ENCODE measurements around the gene ARHGAP6.

Gene ARHGAP6

GRCh38 chrX:11458170-11458569 is 207.6 kb downstream of the ARHGAP6 start:
- no peak for DNase-seq

- DNase-seq: peak; percentile 2
Observed at GRCh38 chrX:11451151-11451550, 214.6 kb downstream of the ARHGAP6 start.

DNA sequence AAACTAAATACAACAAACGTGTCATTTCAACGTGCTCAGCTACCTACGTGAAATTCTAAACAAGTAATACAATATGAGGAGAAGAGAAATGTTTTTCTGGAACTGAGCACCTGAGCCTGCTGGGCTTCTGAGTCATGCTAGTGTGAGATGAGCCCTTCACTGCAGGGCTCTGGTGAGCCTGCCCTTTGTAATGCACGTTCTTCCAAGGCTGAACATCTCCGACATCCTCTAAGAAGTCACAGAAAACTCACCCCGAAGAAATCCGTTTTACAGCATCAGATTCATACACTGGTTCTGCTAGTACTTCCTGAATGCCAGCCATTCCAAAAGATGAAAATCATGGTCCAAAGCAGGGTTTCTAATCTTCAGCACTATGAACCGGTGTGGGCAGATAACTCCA is 215.4 kb downstream of the ARHGAP6 start:
- no peak for DNase-seq

DNA sequence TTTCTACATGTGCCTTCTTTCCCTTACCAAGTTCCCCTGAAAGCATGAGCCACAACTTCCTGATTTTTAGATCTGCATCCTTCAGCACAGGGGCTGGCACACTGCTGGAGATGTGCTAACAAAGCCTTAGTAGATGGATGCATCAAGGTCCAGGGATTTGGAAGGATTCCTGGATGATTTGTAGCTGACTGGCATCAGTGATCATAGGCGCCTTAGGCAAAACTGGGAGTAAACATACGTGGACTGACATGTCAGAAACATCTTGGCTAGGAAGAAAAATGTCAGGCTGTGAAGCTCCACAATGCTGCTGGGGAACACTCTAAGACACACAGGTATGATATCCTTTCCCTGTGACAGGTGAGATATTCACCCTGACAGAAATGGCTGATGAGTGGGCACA is 216.1 kb downstream of the ARHGAP6 start:
- DNase-seq: no peak

DNA sequence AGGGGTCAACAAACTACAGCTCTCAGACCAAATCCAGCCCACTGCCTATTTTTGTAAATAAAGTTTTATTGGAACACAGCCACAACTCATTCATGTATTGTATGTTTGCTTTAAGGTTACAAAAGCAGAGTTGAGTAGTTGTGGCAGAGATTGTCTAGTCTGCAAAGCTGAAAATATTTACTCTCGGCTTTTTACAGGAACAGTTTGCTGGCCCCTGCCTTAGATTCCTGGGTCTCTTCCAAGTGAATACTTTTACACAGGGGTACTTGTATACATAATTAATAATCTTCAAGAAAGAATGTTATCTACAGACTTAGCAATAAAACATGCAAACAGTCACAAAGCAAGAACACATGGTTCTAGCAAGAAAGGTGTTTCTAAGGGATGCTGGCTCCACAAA is 218.3 kb downstream of the ARHGAP6 start:
- no peak for DNase-seq

- no peak for DNase-seq
Observed at GRCh38 chrX:11446949-11447348, 218.8 kb downstream of the ARHGAP6 start.

GRCh38 chrX:11446336-11446735 is 219.4 kb downstream of the ARHGAP6 start:
- DNase-seq: no peak

GRCh38 chrX:11445540-11445939 is 220.2 kb downstream of the ARHGAP6 start:
- DNase-seq: no peak

- no peak for DNase-seq
Observed at GRCh38 chrX:11444052-11444451, 221.7 kb downstream of the ARHGAP6 start.

DNA sequence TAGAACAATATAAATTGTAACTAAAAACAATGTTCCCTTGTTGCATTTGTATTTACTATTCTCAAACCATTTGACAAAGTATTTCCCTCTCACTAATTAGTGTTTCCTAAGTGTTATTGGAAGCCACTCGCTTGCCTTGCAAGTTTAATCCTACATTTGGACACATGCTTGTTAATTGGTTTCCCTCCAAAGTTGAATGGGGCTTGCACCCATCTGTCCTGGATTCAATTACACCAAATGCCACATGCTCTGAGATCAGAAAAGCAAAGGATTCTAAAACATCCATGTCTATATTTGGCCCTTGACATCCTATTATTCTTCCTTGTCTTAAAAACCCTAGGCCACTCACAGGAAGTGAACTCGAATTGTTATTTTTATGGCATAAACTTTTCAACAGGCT is 225.9 kb downstream of the ARHGAP6 start:
- no peak for DNase-seq

GRCh38 chrX:11438767-11439166 is 227.0 kb downstream of the ARHGAP6 start:
- no peak for DNase-seq

DNA sequence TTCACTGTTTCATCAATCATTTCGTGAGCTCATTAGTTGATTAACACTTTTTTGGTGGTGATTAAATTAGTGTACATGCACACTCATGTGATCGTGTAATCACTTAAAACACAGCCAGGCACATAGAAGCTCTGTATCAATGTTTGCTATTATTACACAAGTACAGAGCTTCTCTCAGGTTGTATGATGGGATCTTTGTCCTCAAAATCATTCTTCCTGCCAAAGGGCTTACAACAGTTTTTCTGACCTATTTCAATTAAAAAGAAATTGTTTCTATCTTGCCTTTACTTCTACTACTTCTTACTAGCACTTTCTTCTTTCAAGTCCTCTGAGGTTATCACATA is 227.4 kb downstream of the ARHGAP6 start:
- DNase-seq: no peak

GRCh38 chrX:11437642-11438379 is 227.9 kb downstream of the ARHGAP6 start:
- DNase-seq: no peak

DNA sequence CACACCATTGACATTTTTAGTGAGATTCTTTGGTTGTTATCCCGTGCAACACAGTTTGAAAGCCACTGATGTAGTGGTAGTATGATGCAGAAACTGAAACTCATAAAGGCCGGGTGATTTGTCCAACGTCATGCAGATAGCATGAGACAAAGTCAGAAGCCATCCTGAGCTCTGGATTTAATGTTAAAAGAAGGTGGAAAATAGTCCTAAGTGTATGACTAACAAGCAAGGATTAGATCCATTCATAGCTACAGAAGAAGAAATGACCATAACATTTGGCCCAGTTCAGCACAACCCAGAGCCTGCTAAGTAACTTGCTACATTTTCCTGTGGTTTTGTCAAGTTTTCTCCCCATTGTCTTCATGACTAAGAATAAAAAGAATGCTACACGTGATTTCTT is 230.2 kb downstream of the ARHGAP6 start:
- DNase-seq: no peak

GRCh38 chrX:11434607-11435006 is 231.1 kb downstream of the ARHGAP6 start:
- no peak for DNase-seq

DNA sequence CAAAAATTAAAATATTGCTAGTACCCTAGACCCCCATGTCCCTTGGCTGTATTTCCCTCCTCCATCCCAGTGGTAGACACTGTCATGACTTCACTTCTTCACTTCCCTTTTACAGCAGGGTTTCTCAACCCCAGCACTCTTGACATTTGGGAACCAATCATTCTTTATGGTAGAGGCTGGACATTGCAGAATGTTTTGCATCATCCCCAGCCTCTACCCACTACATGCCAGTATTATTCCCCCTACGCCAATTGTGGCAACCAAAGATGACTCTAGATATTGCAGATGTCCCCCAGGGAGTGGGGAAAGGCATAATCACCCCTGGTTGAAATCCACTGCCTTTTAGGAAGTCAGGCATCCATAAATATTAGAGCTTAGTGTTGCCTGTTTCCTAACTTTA is 233.9 kb downstream of the ARHGAP6 start:
- DNase-seq: no peak

GRCh38 chrX:11430271-11430670 is 235.4 kb downstream of the ARHGAP6 start:
- no peak for DNase-seq

GRCh38 chrX:11429538-11430085 is 236.1 kb downstream of the ARHGAP6 start:
- no peak for DNase-seq

DNA sequence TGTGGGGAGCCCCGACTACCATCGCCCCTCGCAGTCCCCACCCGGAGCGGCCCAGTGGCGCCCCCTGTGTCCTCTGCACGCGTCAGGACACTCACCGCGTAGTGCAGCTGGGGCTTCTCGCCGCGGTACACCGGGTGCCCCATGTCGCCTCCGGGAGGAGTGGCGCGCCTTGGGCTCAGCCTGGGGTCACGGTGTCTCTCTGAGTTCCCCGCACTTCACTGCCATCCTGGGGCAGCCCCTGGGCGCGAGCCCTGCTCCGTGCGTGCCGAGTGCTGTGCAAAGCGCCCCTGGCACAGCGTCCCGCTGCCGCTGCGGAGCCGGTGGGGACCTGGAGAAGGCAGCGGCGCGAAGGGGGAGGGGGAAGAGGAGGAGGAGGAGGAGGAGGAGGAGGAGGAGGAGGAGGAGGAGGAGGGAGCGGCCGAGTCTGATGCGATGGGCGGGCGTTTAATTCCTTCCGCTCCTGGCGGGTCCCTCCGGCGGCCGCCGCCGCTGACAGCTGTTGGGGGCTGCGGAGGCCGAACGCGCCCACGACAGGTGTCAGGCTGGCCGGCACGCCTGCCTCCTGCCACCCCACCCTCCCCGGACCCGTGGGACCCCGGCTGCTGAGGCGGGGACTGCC is 238.2 kb downstream of the ARHGAP6 start:
- no peak for DNase-seq

DNA sequence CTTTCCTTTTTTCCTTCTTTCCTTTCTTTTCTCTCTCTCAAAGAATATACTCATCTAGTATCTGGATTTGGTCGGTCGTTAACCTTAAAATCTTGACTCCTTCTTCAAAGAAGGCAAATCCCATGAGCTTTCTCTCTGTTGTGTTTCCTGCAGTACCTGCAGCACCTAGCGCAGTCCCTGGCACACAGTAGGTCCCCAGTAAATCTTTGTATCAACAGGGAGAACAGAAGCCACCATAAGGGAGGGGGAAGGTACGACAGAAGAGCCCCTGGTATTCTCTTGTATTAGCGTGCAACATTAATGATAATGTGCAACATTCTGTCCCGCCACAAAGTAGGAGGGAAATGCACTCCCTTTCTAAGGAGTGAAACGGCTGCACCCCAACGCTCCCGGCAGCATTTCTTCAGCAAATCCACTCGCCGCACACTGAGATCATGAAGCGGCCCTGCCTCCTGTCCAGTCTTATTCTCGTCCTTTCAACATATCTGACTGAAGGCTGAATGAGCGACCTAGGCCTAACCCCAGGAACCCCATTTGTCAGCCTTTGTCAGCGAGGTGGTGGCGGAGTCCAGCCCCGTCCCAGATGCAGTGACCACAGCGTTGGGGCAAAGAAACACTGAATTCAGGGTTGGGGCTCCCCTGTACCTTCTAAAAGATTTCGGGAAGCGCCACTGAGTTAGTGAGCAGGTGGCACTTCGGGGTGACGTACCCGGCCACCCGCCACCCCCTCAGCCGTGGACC is 238.8 kb downstream of the ARHGAP6 start:
- DNase-seq: no peak

DNA sequence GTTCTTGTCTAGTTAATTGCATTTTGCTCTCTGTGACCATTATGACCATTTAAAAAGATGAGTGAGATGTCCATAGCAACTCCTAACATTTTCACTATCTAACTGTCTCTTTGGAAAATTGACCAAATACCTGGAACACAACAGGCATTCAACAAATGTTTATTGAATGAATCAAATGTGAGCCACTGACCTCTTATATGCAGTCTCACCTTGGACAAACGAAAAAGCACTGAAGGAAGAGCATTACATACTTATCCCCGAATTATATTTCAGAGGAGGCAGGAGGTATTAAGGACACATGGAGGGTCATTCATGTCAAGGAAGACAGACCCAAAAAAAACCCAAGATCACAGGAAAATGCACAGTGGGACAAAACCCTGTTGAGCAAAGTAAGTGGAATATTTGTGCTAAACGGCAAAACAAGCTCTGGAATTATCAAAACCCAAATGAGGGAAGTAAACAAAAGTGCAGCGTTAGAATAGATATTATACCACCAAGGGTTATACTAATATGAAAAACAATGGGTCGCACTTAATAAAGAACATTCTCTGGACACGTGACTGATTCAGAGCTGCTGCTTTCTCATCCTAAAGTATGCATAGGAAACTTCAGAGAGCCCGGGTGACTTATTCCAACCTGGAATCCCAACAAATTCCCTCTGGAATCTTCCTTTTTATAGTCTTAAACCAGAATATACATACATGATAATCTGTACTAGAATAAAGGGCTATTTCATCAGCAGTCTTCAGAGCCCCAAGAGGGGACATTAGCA is 240.6 kb downstream of the ARHGAP6 start:
- DNase-seq: no peak

DNA sequence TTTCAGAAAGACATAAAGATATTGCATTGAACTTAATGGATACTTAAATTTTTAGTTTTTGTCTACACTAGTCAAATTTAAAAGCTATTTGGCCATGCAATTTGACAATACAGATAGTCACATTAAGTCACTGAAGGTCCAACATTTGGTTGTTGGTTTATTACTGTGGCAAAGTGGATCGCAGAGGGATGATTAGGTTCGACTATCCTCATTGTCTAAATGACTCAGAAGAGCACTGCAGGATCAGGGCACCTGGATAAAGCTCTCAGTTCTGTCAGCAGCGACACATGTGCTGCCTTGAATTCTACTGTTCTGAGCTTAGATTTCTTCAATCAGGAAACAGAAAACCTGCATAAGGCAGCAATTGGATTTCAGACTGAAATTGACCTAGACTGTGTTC is 241.8 kb downstream of the ARHGAP6 start:
- no peak for DNase-seq

- no peak for DNase-seq
Observed at GRCh38 chrX:11423362-11423818, 242.3 kb downstream of the ARHGAP6 start.

Data from DMS79 treated with DMSO at 0.1 percent for 48 hours (cell line).